Trophoblast cell (in vitro differentiated cells and primary cell): Measurements from ENCODE around the gene PRKAA2.
A peak's percentile ranks its signal among the peaks of the same experiment; 100 is the strongest.

Experiments used
- DNase-seq, 2 donors: peaks; one replicate each; pipeline ENCODE4 v3.0.0-alpha.2; 2016
- H2AFZ ChIP-seq: 2 replicates; pipeline ENCODE4 v1.6.1; 2013; ENCODE audit warnings: low read length, moderate library complexity, mild to moderate bottlenecking; ENCODE audit not compliant: insufficient read depth, poor library complexity
- H2AK5ac ChIP-seq: 2 replicates; pipeline ENCODE4 v1.6.1; 2013; ENCODE audit warnings: mild to moderate bottlenecking, low read length
- H2BK120ac ChIP-seq: 2 replicates; pipeline ENCODE4 v1.6.1; 2013; ENCODE audit warnings: low read length, mild to moderate bottlenecking, moderate library complexity; ENCODE audit not compliant: insufficient read depth, poor library complexity
- H2BK12ac ChIP-seq: 2 replicates; pipeline ENCODE4 v1.6.1; 2013; ENCODE audit warnings: mild to moderate bottlenecking, low read length, moderate library complexity
- H2BK5ac ChIP-seq: 2 replicates; pipeline ENCODE4 v1.6.1; 2013; ENCODE audit warnings: low read length, low read depth, moderate library complexity, mild to moderate bottlenecking; ENCODE audit not compliant: poor library complexity
- H3K14ac ChIP-seq: 2 replicates; pipeline ENCODE4 v1.6.1; 2013; ENCODE audit warnings: mild to moderate bottlenecking, low read length
- H3K18ac ChIP-seq: 2 replicates; pipeline ENCODE4 v1.6.1; 2013; ENCODE audit warnings: mild to moderate bottlenecking, low read length
- H3K23ac ChIP-seq: 2 replicates; pipeline ENCODE4 v1.6.1; 2013; ENCODE audit warnings: low read length
- H3K27ac ChIP-seq: 2 replicates; pipeline ENCODE4 v1.5.1; 2013; ENCODE audit warnings: low read depth, mild to moderate bottlenecking, inconsistent platforms, low read length, moderate library complexity
- H3K27me3 ChIP-seq: 2 replicates; pipeline ENCODE4 v1.6.1; 2013; ENCODE audit warnings: inconsistent platforms, mild to moderate bottlenecking, low read length, moderate library complexity; ENCODE audit not compliant: insufficient read depth
- H3K36me3 ChIP-seq, 2 experiments: 1 replicate in 1 of 2; 2 replicates in 1 of 2; pipeline ENCODE4 v1.6.1; 2013; ENCODE audit warnings: low read length in 2 of 2, mild to moderate bottlenecking in 2 of 2, moderate library complexity in 1 of 2; ENCODE audit not compliant: insufficient read depth in 2 of 2, control insufficient read depth in 1 of 2
- H3K4ac ChIP-seq: 2 replicates; pipeline ENCODE4 v1.6.1; 2013; ENCODE audit warnings: low read depth, mild to moderate bottlenecking, low read length, moderate library complexity
- H3K4me1 ChIP-seq, 2 experiments: 1 replicate in 1 of 2; 2 replicates in 1 of 2; pipeline ENCODE4 v1.6.1; 2013; ENCODE audit warnings: low read length in 2 of 2, mild to moderate bottlenecking in 2 of 2, moderate library complexity in 1 of 2; ENCODE audit not compliant: insufficient read depth in 2 of 2, control insufficient read depth in 1 of 2
- H3K4me2 ChIP-seq: 2 replicates; pipeline ENCODE4 v1.6.1; 2013; ENCODE audit warnings: inconsistent platforms, mild to moderate bottlenecking, low read length, moderate library complexity
- H3K4me3 ChIP-seq: 2 replicates; pipeline ENCODE4 v1.5.1; 2013; ENCODE audit warnings: mild to moderate bottlenecking, low read depth, low read length, inconsistent platforms
- H3K79me1 ChIP-seq: one replicate; pipeline ENCODE4 v1.6.1; 2013; ENCODE audit warnings: low read length
- H3K79me2 ChIP-seq: 2 replicates; pipeline ENCODE4 v1.6.1; 2013; ENCODE audit warnings: low read length, mild to moderate bottlenecking; ENCODE audit not compliant: control insufficient read depth, insufficient read depth, poor library complexity
- H3K9ac ChIP-seq: 2 replicates; pipeline ENCODE4 v1.6.1; 2013; ENCODE audit warnings: mild to moderate bottlenecking, low read length
- H3K9me3 ChIP-seq: 2 replicates; pipeline ENCODE4 v1.6.1; 2013; ENCODE audit warnings: low read depth, mild to moderate bottlenecking, control low read depth, inconsistent platforms, low read length; ENCODE audit not compliant: insufficient read depth
- H4K12ac ChIP-seq: 2 replicates; pipeline ENCODE4 v1.6.1; 2013; ENCODE audit warnings: low read depth, mild to moderate bottlenecking, low read length, moderate library complexity
- H4K8ac ChIP-seq: 2 replicates; pipeline ENCODE4 v1.6.1; 2013; ENCODE audit warnings: low read depth, mild to moderate bottlenecking, low read length, moderate library complexity
- H4K91ac ChIP-seq: one replicate; pipeline ENCODE4 v1.6.1; 2013; ENCODE audit warnings: low read depth, mild to moderate bottlenecking, low read length, moderate library complexity
- WGBS: extraction: QIAGEN DNeasy Blood & Tissue Kit; methylation state at CpG from one replicate; pipeline ENCODE4 v1.1.7; 2013; ENCODE audit warnings: missing lambda C conversion rate; ENCODE audit not compliant: insufficient read length, insufficient coverage; ENCODE audit errors: extremely low coverage; 5-methylcytosine and 5-hydroxymethylcytosine counted together

PRKAA2 gene

GRCh38 chr1:56627636-56628039, 17.5 kb upstream of the PRKAA2 start:
- Histone ChIP-seq H3K14ac (no peak overlapping the region), H4K8ac (no peak overlapping the region), H3K4me1 (no peaks in the 10 kb centered on the region), H3K27ac (no peak overlapping the region), H3K4me3 (no peak overlapping the region), H3K4me2 (no peak overlapping the region), H2BK120ac (no peak overlapping the region), H3K23ac (no peak overlapping the region), H3K9me3 (no peaks in the 10 kb centered on the region), H2AK5ac (no peak overlapping the region), H3K9ac (no peak overlapping the region), H3K18ac (no peak overlapping the region), H3K79me2 (no peaks in the 10 kb centered on the region), H3K36me3 (no peaks in the 10 kb centered on the region), H3K4ac (no peak overlapping the region), H3K27me3 (no peaks in the 10 kb centered on the region), H2AFZ (no peak overlapping the region), H2BK5ac (no peak overlapping the region), H3K79me1 (no peaks in the 10 kb centered on the region), H4K91ac (no peak overlapping the region), H4K12ac (no peak overlapping the region), H2BK12ac (no peak overlapping the region)
- no peak for DNase-seq
- WGBS: no CpG with 5 or more reads among the region's 3 CpGs

GRCh38 chr1:56630786-56631185, 14.3 kb upstream of the PRKAA2 start:
- Histone ChIP-seq H4K12ac (no peak overlapping the region), H3K36me3 (no peaks in the 10 kb centered on the region), H3K14ac (no peak overlapping the region), H3K27ac (no peak overlapping the region), H3K9ac (no peak overlapping the region), H4K8ac (no peak overlapping the region), H3K4ac (no peak overlapping the region), H2AFZ (no peak overlapping the region), H3K79me2 (no peaks in the 10 kb centered on the region), H3K4me2 (no peak overlapping the region), H3K27me3 (no peaks in the 10 kb centered on the region), H3K79me1 (no peaks in the 10 kb centered on the region), H2AK5ac (no peak overlapping the region), H3K18ac (no peak overlapping the region), H2BK120ac (no peak overlapping the region), H2BK12ac (no peak overlapping the region), H3K4me1 (no peaks in the 10 kb centered on the region), H3K23ac (no peak overlapping the region), H2BK5ac (no peak overlapping the region), H3K9me3 (no peaks in the 10 kb centered on the region), H4K91ac (no peak overlapping the region), H3K4me3 (no peak overlapping the region)
- no peak for DNase-seq

- no peaks in the 10 kb centered on the region for H3K36me3 ChIP-seq
- H3K9me3 ChIP-seq: no peaks in the 10 kb centered on the region
- H2BK120ac ChIP-seq: no peak overlapping the region
- no peak overlapping the region for H4K12ac ChIP-seq
- H3K4me3 ChIP-seq: no peak overlapping the region
- H2BK5ac ChIP-seq: no peak overlapping the region
- no peak overlapping the region for H3K27ac ChIP-seq
- no peaks in the 10 kb centered on the region for H3K4me1 ChIP-seq
- no peaks in the 10 kb centered on the region for H3K79me1 ChIP-seq
- H3K4ac ChIP-seq: no peak overlapping the region
- no peak overlapping the region for H3K4me2 ChIP-seq
- no peak overlapping the region for H2AFZ ChIP-seq
- no peak overlapping the region for H3K9ac ChIP-seq
- H3K79me2 ChIP-seq: no peaks in the 10 kb centered on the region
- no peaks in the 10 kb centered on the region for H3K27me3 ChIP-seq
- no peak overlapping the region for H3K14ac ChIP-seq
- no peak for DNase-seq
- no peak overlapping the region for H3K23ac ChIP-seq
- no peak overlapping the region for H2BK12ac ChIP-seq
- no peak overlapping the region for H3K18ac ChIP-seq
- H4K8ac ChIP-seq: no peak overlapping the region
- no peak overlapping the region for H4K91ac ChIP-seq
- H2AK5ac ChIP-seq: no peak overlapping the region
- whole genome bisulfite sequencing: no CpG with 5 or more reads among the region's 2 CpGs
Measured at GRCh38 chr1:56631901-56632300, 13.2 kb upstream of the PRKAA2 start.

- no peak overlapping the region for H2AFZ ChIP-seq
- H3K9ac ChIP-seq: no peak overlapping the region
- H4K12ac ChIP-seq: no peak overlapping the region
- peak overlapping the region; percentile 61 for H3K23ac ChIP-seq
- no peaks in the 10 kb centered on the region for H3K27me3 ChIP-seq
- no peak overlapping the region for H3K27ac ChIP-seq
- no peaks in the 10 kb centered on the region for H3K36me3 ChIP-seq
- H3K4ac ChIP-seq: no peak overlapping the region
- DNase-seq: no peak
- WGBS: no CpG with 5 or more reads among the region's 3 CpGs
- H4K91ac ChIP-seq: no peak overlapping the region
- H2BK12ac ChIP-seq: no peak overlapping the region
- no peak overlapping the region for H3K18ac ChIP-seq
- no peaks in the 10 kb centered on the region for H3K79me2 ChIP-seq
- no peak overlapping the region for H3K4me3 ChIP-seq
- no peaks in the 10 kb centered on the region for H3K4me1 ChIP-seq
- no peak overlapping the region for H2AK5ac ChIP-seq
- no peak overlapping the region for H2BK5ac ChIP-seq
- no peak overlapping the region for H4K8ac ChIP-seq
- no peak overlapping the region for H3K4me2 ChIP-seq
- no peaks in the 10 kb centered on the region for H3K79me1 ChIP-seq
- H3K14ac ChIP-seq: no peak overlapping the region
- no peaks in the 10 kb centered on the region for H3K9me3 ChIP-seq
- no peak overlapping the region for H2BK120ac ChIP-seq
Measured at GRCh38 chr1:56634981-56635380, 10.1 kb upstream of the PRKAA2 start.
